Chondrocyte (in vitro differentiated cells): ENCODE data around the gene BANK1. TPM values are rescaled to one million over a fixed set of nuclear protein-coding genes. Genes with fewer than 3 reads are reported as not detected.
A peak's percentile ranks its signal among the peaks of the same experiment; 100 is the strongest.

Experiments
- DNase-seq: peaks from one replicate; pipeline ENCODE4 v3.0.0; 2021; ENCODE audit warnings: mixed read lengths, low spot score
- H3K27ac Mint-ChIP-seq: one replicate; pipeline ENCODE4 v1.8.0; 2021; ENCODE audit warnings: mild to moderate bottlenecking, moderate library complexity, mixed read lengths; ENCODE audit not compliant: unreplicated experiment
- H3K27me3 Mint-ChIP-seq: 2 replicates; pipeline ENCODE4 v1.8.0; 2021; ENCODE audit warnings: low read depth, mixed read lengths
- H3K36me3 Mint-ChIP-seq: 2 replicates; pipeline ENCODE4 v1.8.0; 2021; ENCODE audit warnings: low read depth, mixed read lengths
- H3K4me1 Mint-ChIP-seq: 2 replicates; pipeline ENCODE4 v1.8.0; 2021; ENCODE audit warnings: low read depth, mild to moderate bottlenecking, mixed read lengths
- H3K4me3 Mint-ChIP-seq: one replicate; pipeline ENCODE4 v1.8.0; 2021; ENCODE audit warnings: mild to moderate bottlenecking, moderate library complexity, mixed read lengths; ENCODE audit not compliant: unreplicated experiment
- H3K9me3 Mint-ChIP-seq: 2 replicates; pipeline ENCODE4 v1.8.0; 2021; ENCODE audit warnings: low read depth, mixed read lengths
- total RNA-seq: library from RNA; stranded (reverse); gene quantifications from 3 replicates; pipeline ENCODE4 v1.2.1, GENCODE V29; 2021
- TF ChIP-seq, protein P1 (sequence below): fragments of 200-600 bp; sonication (generic); IDR thresholded peaks from 2 replicates; pipeline ENCODE4 v1.5.0; 2021; ENCODE audit warnings: antibody characterized with exemption, mild to moderate bottlenecking, moderate library complexity

The BANK1 gene
- total RNA-seq, 1 donor from 2014 or later: 0.65 TPM

GRCh38 chr4:101862595-101862994 is 72.1 kb downstream of the BANK1 start:
- Mint-ChIP-seq H3K4me1 (peaks cover 12% of the 10 kb centered on the region), H3K4me3 (no peak overlapping the region), H3K9me3 (peaks cover 9% of the 10 kb centered on the region), H3K27ac (no peak overlapping the region), H3K36me3 (peaks cover 1% of the 10 kb centered on the region), H3K27me3 (no peaks in the 10 kb centered on the region)
- no peak for DNase-seq
- TF ChIP-seq, protein P1, sequence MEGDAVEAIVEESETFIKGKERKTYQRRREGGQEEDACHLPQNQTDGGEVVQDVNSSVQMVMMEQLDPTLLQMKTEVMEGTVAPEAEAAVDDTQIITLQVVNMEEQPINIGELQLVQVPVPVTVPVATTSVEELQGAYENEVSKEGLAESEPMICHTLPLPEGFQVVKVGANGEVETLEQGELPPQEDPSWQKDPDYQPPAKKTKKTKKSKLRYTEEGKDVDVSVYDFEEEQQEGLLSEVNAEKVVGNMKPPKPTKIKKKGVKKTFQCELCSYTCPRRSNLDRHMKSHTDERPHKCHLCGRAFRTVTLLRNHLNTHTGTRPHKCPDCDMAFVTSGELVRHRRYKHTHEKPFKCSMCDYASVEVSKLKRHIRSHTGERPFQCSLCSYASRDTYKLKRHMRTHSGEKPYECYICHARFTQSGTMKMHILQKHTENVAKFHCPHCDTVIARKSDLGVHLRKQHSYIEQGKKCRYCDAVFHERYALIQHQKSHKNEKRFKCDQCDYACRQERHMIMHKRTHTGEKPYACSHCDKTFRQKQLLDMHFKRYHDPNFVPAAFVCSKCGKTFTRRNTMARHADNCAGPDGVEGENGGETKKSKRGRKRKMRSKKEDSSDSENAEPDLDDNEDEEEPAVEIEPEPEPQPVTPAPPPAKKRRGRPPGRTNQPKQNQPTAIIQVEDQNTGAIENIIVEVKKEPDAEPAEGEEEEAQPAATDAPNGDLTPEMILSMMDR: no peak

DNA sequence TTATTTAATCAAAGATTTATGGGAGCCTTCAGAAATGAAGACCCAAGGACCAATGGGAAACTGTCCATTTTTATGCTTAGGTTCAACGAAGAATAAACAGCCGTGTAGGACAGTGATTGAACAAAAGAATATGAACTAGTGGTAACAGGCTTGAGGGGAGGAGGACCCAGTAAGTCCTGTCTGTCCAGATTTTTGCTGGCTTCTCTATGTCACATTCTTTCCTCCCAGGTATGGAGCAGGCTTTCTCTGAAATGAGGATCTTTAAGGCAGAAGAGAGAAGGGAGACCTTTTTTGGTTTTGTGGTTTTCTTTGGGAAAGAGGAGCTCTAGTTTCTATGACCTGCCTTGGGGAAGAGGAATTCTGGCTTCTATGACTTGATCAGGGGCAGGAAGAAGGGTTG is 74.1 kb downstream of the BANK1 start:
- peaks cover 12% of the 10 kb centered on the region for H3K4me1 Mint-ChIP-seq
- no peak overlapping the region for H3K4me3 Mint-ChIP-seq
- DNase-seq: no peak
- no peaks in the 10 kb centered on the region for H3K27me3 Mint-ChIP-seq
- H3K36me3 Mint-ChIP-seq: peaks cover 1% of the 10 kb centered on the region
- TF ChIP-seq, protein P1: no peak
- no peak overlapping the region for H3K27ac Mint-ChIP-seq
- peaks cover 9% of the 10 kb centered on the region for H3K9me3 Mint-ChIP-seq

GRCh38 chr4:101865501-101866062 is 75.1 kb downstream of the BANK1 start:
- H3K27ac Mint-ChIP-seq: peak overlapping the region; percentile 46
- H3K36me3 Mint-ChIP-seq: no peaks in the 10 kb centered on the region
- H3K4me1 Mint-ChIP-seq: peaks cover 12% of the 10 kb centered on the region
- H3K9me3 Mint-ChIP-seq: peaks cover 9% of the 10 kb centered on the region
- TF ChIP-seq, protein P1: no peak
- H3K27me3 Mint-ChIP-seq: no peaks in the 10 kb centered on the region
- H3K4me3 Mint-ChIP-seq: no peak overlapping the region
- no peak for DNase-seq

DNA sequence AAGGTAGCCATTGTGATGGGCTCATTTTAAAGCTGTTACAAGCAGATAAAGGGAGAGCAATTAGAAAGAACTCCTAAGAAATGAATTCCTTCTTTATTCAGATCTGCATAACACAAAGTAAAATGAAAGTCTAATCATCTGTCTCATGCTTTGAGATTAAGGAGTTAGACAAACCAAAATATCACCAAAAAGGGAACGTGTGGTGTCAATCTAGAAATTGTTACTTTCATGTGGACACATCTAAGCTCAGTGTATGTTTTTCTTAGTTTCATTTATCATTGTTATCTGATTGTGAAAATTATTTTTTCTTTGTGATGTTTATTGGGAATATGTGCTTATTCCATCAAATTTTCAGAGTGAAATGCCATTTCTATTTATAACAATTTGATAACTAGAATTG is 80.3 kb downstream of the BANK1 start:
- TF ChIP-seq, protein P1: no peak
- Mint-ChIP-seq H3K27ac (no peak overlapping the region), H3K27me3 (no peaks in the 10 kb centered on the region), H3K4me1 (peaks cover under 1% of the 10 kb centered on the region), H3K9me3 (peaks cover 5% of the 10 kb centered on the region), H3K4me3 (no peak overlapping the region), H3K36me3 (no peaks in the 10 kb centered on the region)
- DNase-seq: no peak

DNA sequence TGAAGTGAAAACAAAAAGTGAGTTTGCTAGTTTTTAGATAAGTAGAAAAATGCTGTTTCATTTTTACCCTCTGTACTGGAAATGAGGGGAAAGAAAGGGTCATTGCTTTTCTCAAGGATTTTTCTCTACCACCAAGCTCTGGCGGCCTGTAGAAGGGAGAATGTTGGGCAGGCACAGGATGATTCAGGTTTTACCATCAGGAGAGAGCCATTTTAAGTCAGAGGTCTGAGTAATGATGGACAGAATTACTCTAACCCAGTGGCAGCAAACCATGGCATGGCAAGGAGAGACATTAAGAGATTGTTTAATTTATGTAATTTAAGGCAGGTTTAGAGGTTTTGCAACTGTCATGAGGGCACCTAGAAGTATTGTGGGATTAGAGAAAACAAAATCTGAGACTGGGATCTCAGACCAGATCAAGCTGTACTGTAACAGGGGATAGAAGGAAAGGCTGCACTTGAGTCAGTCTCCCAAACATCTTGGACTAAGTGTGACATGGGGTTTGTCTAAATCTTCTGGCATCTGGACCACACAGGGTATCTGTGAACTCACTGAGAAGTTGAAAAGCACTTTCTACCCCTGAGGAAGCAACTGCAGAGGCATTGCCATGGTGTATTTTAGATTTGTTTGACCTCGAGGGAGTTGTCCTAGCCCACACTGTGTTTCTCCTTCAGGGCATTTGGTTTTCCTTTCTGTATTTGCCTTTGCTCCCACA is 81.6 kb downstream of the BANK1 start:
- no peak overlapping the region for H3K27ac Mint-ChIP-seq
- H3K4me3 Mint-ChIP-seq: no peak overlapping the region
- no peak for DNase-seq
- no peaks in the 10 kb centered on the region for H3K27me3 Mint-ChIP-seq
- no peaks in the 10 kb centered on the region for H3K4me1 Mint-ChIP-seq
- TF ChIP-seq, protein P1: no peak
- H3K9me3 Mint-ChIP-seq: no peaks in the 10 kb centered on the region
- H3K36me3 Mint-ChIP-seq: no peaks in the 10 kb centered on the region
